H1 (cell line): ENCODE measurements around the gene PDE4B. TPM values are rescaled to one million over a fixed set of nuclear protein-coding genes. Genes with fewer than 3 reads are reported as not detected.

Experiments used
- CTCF ChIA-PET: fragments of 300-600 bp; sonication (Branson Sonifier 250); formaldehyde crosslinking; loops from one replicate; lab custom pipeline; 2021; ENCODE audit not compliant: partially characterized antibody; lab: Charles Lee
- POLR2A ChIA-PET: fragments of 300-600 bp; sonication (Branson Sonifier 250); formaldehyde crosslinking; loops from one replicate; lab custom pipeline; 2021; ENCODE audit warnings: inconsistent platforms; ENCODE audit not compliant: partially characterized antibody; lab: Charles Lee
- DNase-seq, 2 experiments: peaks; one replicate each; pipeline versions ENCODE4 v3.0.0 to v3.0.0-alpha.2; 2010 to 2022; ENCODE audit warnings: low spot score in 2 of 2, low read depth in 1 of 2, mixed read lengths in 1 of 2
- FAIRE-seq: peaks from 2 replicates; lab custom pipeline; 2011; peaks lifted over from hg19 to GRCh38; lab: Jason Lieb, UNC
- H2AFZ ChIP-seq: 2 replicates; pipeline ENCODE4 v1.8.1; 2012; ENCODE audit warnings: low read length, inconsistent platforms
- H2AK5ac ChIP-seq: 2 replicates; pipeline ENCODE4 v1.6.1; 2013; ENCODE audit warnings: low read depth, low read length
- H2BK120ac ChIP-seq: replicated peaks from 2 replicates; pipeline ENCODE3; 2013; ENCODE audit warnings: low read depth, low read length, inconsistent platforms
- H2BK12ac ChIP-seq: 2 replicates; pipeline ENCODE4 v1.6.1; 2013; ENCODE audit warnings: low read depth, low read length
- H2BK15ac ChIP-seq: 2 replicates; pipeline ENCODE4 v1.6.1; 2013; ENCODE audit warnings: low read length
- H2BK20ac ChIP-seq: 2 replicates; pipeline ENCODE4 v1.6.1; 2013; ENCODE audit warnings: low read length
- H2BK5ac ChIP-seq: 2 replicates; pipeline ENCODE4 v1.6.1; 2013; ENCODE audit warnings: low read depth, low read length
- H3K14ac ChIP-seq: 2 replicates; pipeline ENCODE4 v1.6.1; 2013; ENCODE audit warnings: inconsistent platforms; ENCODE audit not compliant: insufficient read length
- H3K18ac ChIP-seq: 2 replicates; pipeline ENCODE4 v1.6.1; 2013; ENCODE audit warnings: low read length; ENCODE audit errors: extremely low read depth
- H3K23ac ChIP-seq: 2 replicates; pipeline ENCODE4 v1.6.1; 2013; ENCODE audit warnings: inconsistent platforms; ENCODE audit not compliant: insufficient read length
- H3K23me2 ChIP-seq: 2 replicates; pipeline ENCODE4 v1.6.1; 2013; ENCODE audit warnings: low read depth, low read length
- H3K27ac ChIP-seq: 2 replicates; pipeline ENCODE4 v1.6.1; 2011; ENCODE audit warnings: low read depth, low read length, inconsistent platforms
- H3K27me3 ChIP-seq, 4 experiments: replicated peaks in 1 of 4; 1 replicate in 1 of 4; 2 replicates in 3 of 4; pipeline versions ENCODE4 v1.6.1 to v1.8.1; 2011 to 2013; ENCODE audit warnings: low read length in 3 of 4, mild to moderate bottlenecking in 3 of 4, inconsistent platforms in 2 of 4, mixed read lengths in 2 of 4, moderate library complexity in 1 of 4; ENCODE audit not compliant: control insufficient read depth in 3 of 4, insufficient read depth in 3 of 4; ENCODE audit errors: extremely low read depth in 1 of 4
- H3K36me3 ChIP-seq, 4 experiments: 2 replicates each; pipeline versions ENCODE4 v1.6.1 to v1.8.1; 2011 to 2013; ENCODE audit warnings: mild to moderate bottlenecking in 4 of 4, low read length in 3 of 4, moderate library complexity in 2 of 4, control low read depth in 1 of 4, inconsistent platforms in 1 of 4; ENCODE audit not compliant: insufficient read depth in 4 of 4, control insufficient read depth in 2 of 4
- H3K4ac ChIP-seq: replicated peaks from 2 replicates; pipeline ENCODE3; 2013; ENCODE audit warnings: low read length, low read depth, mixed read lengths, inconsistent platforms; ENCODE audit not compliant: insufficient read length
- H3K4me1 ChIP-seq, 4 experiments: replicated peaks in 1 of 4; 1 replicate in 1 of 4; 2 replicates in 3 of 4; pipeline versions ENCODE4 v1.6.1 to v1.8.1; 2011 to 2013; ENCODE audit warnings: low read length in 3 of 4, inconsistent platforms in 2 of 4, mixed read lengths in 1 of 4; ENCODE audit not compliant: insufficient read depth in 4 of 4, control insufficient read depth in 3 of 4
- H3K4me2 ChIP-seq, 2 experiments: 2 replicates each; pipeline versions ENCODE4 v1.6.1 to v1.8.1; 2011 to 2013; ENCODE audit warnings: low read depth in 2 of 2, low read length in 2 of 2, control low read depth in 1 of 2, inconsistent platforms in 1 of 2, mild to moderate bottlenecking in 1 of 2; ENCODE audit not compliant: insufficient read depth in 1 of 2
- H3K4me3 ChIP-seq, 4 experiments: fragments of 200-600, 300-600 bp in 1 of 4; sonication (generic), shearing (Covaris generic), sonication (Bioruptor Twin) in 1 of 4; 2 replicates each; pipeline versions ENCODE4 v1.5.1 to v1.8.1; 2011 to 2016; ENCODE audit warnings: low read length in 4 of 4, low read depth in 3 of 4, control low read depth in 2 of 4, inconsistent platforms in 2 of 4, mild to moderate bottlenecking in 2 of 4, mixed read lengths in 1 of 4, moderate library complexity in 1 of 4; ENCODE audit not compliant: insufficient read depth in 2 of 4; ENCODE audit errors: extremely low read depth in 1 of 4
- H3K56ac ChIP-seq: replicated peaks from 2 replicates; pipeline ENCODE3; 2013; ENCODE audit warnings: low read depth, mild to moderate bottlenecking, mixed read lengths, low read length, inconsistent platforms; ENCODE audit not compliant: insufficient read length
- H3K79me1 ChIP-seq: 2 replicates; pipeline ENCODE4 v1.6.1; 2013; ENCODE audit warnings: low read depth, low read length, control low read depth
- H3K79me2 ChIP-seq, 2 experiments: 2 replicates each; pipeline versions ENCODE4 v1.6.1 to v1.8.1; 2012 to 2013; ENCODE audit warnings: low read length in 2 of 2, mild to moderate bottlenecking in 2 of 2, inconsistent platforms in 1 of 2; ENCODE audit not compliant: insufficient read depth in 2 of 2, control insufficient read depth in 1 of 2
- H3K9ac ChIP-seq, 4 experiments: replicated peaks in 1 of 4; 1 replicate in 1 of 4; 2 replicates in 3 of 4; pipeline versions ENCODE4 v1.6.1 to v1.8.1; 2011 to 2013; ENCODE audit warnings: low read depth in 3 of 4, low read length in 3 of 4, control low read depth in 2 of 4, mild to moderate bottlenecking in 2 of 4, moderate library complexity in 2 of 4, inconsistent platforms in 1 of 4; ENCODE audit errors: extremely low read depth in 1 of 4
- H3K9me3 ChIP-seq, 2 experiments: 2 replicates each; pipeline versions ENCODE4 v1.6.1 to v1.8.1; 2012 to 2013; ENCODE audit warnings: mild to moderate bottlenecking in 2 of 2, moderate library complexity in 2 of 2, control low read depth in 1 of 2, inconsistent platforms in 1 of 2, low read depth in 1 of 2, low read length in 1 of 2, mixed read lengths in 1 of 2; ENCODE audit not compliant: insufficient read depth in 2 of 2
- H4K20me1 ChIP-seq, 2 experiments: replicated peaks in 1 of 2; 2 replicates each; pipeline versions ENCODE3 to v1.8.1; 2011 to 2013; ENCODE audit warnings: inconsistent platforms in 2 of 2, low read length in 2 of 2, mild to moderate bottlenecking in 1 of 2; ENCODE audit not compliant: insufficient read depth in 2 of 2, control insufficient read depth in 1 of 2
- H4K5ac ChIP-seq: 2 replicates; pipeline ENCODE4 v1.6.1; 2013; ENCODE audit warnings: low read length, low read depth, mixed read lengths, inconsistent platforms; ENCODE audit not compliant: insufficient read length
- H4K8ac ChIP-seq: 2 replicates; pipeline ENCODE4 v1.8.0; 2013; ENCODE audit warnings: mild to moderate bottlenecking, moderate library complexity, low read length, inconsistent platforms; ENCODE audit not compliant: insufficient read depth; ENCODE audit errors: extremely low read depth
- H4K91ac ChIP-seq: replicated peaks from 2 replicates; pipeline ENCODE3; 2013; ENCODE audit warnings: low read length, mixed read lengths, inconsistent platforms; ENCODE audit not compliant: insufficient read length
- CEBPB ChIP-seq: IDR thresholded peaks from 2 replicates; pipeline ENCODE4 v1.6.1; 2012; ENCODE audit warnings: low read depth, low read length
- FOSL1 ChIP-seq: IDR thresholded peaks from 2 replicates; pipeline ENCODE4 v1.6.1; 2011; ENCODE audit warnings: mild to moderate bottlenecking, low read depth, low read length, moderate library complexity; ENCODE audit not compliant: insufficient read depth
- HDAC2 ChIP-seq, 2 experiments: fragments of 300-600 bp in 1 of 2; sonication (generic) in 1 of 2; IDR thresholded peaks; 2 replicates each; pipeline ENCODE4 v1.6.1; 2011 to 2012; ENCODE audit warnings: low read depth in 2 of 2, low read length in 2 of 2, mild to moderate bottlenecking in 2 of 2, moderate library complexity in 2 of 2, borderline replicate concordance in 1 of 2, inconsistent platforms in 1 of 2
- HDAC6 ChIP-seq: IDR thresholded peaks from one replicate; pipeline ENCODE4 v1.7.1; 2012; ENCODE audit warnings: low read depth, mild to moderate bottlenecking, inconsistent platforms, low read length, moderate library complexity
- NRF1 ChIP-seq: IDR thresholded peaks from 2 replicates; pipeline ENCODE4 v1.6.1; 2011; ENCODE audit warnings: mild to moderate bottlenecking, low read depth, low read length, improper control_type of control experiment
- PHF8 ChIP-seq: fragments of 200-600 bp; sonication (generic); conservative IDR thresholded peaks from 2 replicates; pipeline ENCODE4 v1.7.1; 2012; ENCODE audit warnings: low read depth, mild to moderate bottlenecking, inconsistent platforms, low read length, moderate library complexity
- POLR2AphosphoS5 ChIP-seq: IDR thresholded peaks from 2 replicates; pipeline ENCODE4 v1.6.1; 2011; ENCODE audit warnings: low read depth, low read length
- POU5F1 ChIP-seq: IDR thresholded peaks from 2 replicates; pipeline ENCODE4 v1.6.1; 2011; ENCODE audit warnings: low read depth, mild to moderate bottlenecking, low read length, moderate library complexity
- SIX5 ChIP-seq: IDR thresholded peaks from 2 replicates; pipeline ENCODE4 v1.6.1; 2011; ENCODE audit warnings: mild to moderate bottlenecking, low read depth, low read length
- TAF1 ChIP-seq: IDR thresholded peaks from 2 replicates; pipeline ENCODE4 v1.6.1; 2011; ENCODE audit warnings: mild to moderate bottlenecking, low read depth, low read length
- TCF12 ChIP-seq: IDR thresholded peaks from 2 replicates; pipeline ENCODE4 v1.6.1; 2011; ENCODE audit warnings: low read depth, mild to moderate bottlenecking, low read length
- WGBS, 2 experiments: shearing (Covaris generic) in 1 of 2; methylation state at CpG; one replicate each; pipeline versions ENCODE4 v1.1.6 to v1.1.7; 2013 to 2015; ENCODE audit warnings: low lambda C conversion rate in 2 of 2, mixed read lengths in 2 of 2, inconsistent platforms in 1 of 2, low coverage in 1 of 2, missing lambda C conversion rate in 1 of 2; ENCODE audit not compliant: insufficient replicate concordance in 2 of 2, insufficient coverage in 1 of 2, insufficient read length in 1 of 2; ENCODE audit errors: extremely low coverage in 1 of 2, missing lambda C conversion rate in 1 of 2; 5-methylcytosine and 5-hydroxymethylcytosine counted together
- polyA plus RNA-seq, 7 experiments: library from polyadenylated mRNA; depleted of rRNA in 3 of 7; stranded (reverse) in 5 of 7; unstranded in 2 of 7; fragments of >200 nt in 5 of 7; fragments of 200-250 nt in 2 of 7; gene quantifications; 1 replicate in 5 of 7; 2 replicates in 1 of 7; 4 replicates in 1 of 7; pipeline versions ENCODE4 v1.2.1 to v1.2.3, GENCODE V29; 2011 to 2013; ENCODE audit warnings: missing spikeins in 2 of 7, mixed read lengths in 2 of 7
- total RNA-seq: library from RNA; stranded (reverse); fragmentation: NEBNext Ultra II Directional; extraction: Animal tissue kit (Norgen Biotek cat#: 25700); gene quantifications from 2 replicates; pipeline ENCODE4 v1.2.1, GENCODE V29; 2021
- TF ChIP-seq, protein P1 (sequence below): IDR thresholded peaks from 2 replicates; pipeline ENCODE4 v1.6.1; 2012; ENCODE audit warnings: low read length, inconsistent platforms
- TF ChIP-seq, protein P2 (sequence below): IDR thresholded peaks from 2 replicates; pipeline ENCODE4 v1.6.1; 2011; ENCODE audit warnings: low read depth, mild to moderate bottlenecking, low read length; ENCODE audit not compliant: insufficient read depth

PDE4B gene
- total and polyA plus RNA-seq, 2 of the 8 experiments (the other 6 are each of a cell fraction or from before 2014, with no cell fraction given), result 5.0 to 15.1 TPM

DNA sequence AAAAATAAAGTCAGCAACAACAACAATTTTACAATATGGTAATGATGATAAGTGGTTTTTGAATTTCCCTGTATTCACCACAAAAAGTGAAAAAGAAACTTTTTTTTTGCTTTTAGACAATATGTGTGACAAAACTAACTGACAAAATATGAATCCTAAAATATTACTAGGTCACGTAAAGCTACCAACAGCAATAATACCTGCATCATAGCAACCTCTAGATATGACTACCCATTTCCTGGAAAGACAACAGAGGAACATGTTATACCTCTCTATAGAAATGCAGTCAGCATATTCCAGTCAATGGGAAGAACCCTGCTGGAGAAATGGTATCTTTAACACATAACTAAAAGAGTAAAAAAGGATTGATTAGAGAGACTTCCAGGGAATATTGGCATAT, 73.7 kb downstream of the PDE4B start:
- Histone ChIP-seq H3K56ac (no peak overlapping the region), H4K91ac (no peak overlapping the region), H2BK15ac (no peak overlapping the region), H3K27me3 (no peaks in the 10 kb centered on the region), H3K79me2 (no peaks in the 10 kb centered on the region), H3K9ac (no peak overlapping the region), H4K8ac (no peak overlapping the region), H3K18ac (no peak overlapping the region), H2BK120ac (no peak overlapping the region), H2AK5ac (no peak overlapping the region), H3K79me1 (no peaks in the 10 kb centered on the region), H3K14ac (no peak overlapping the region), H4K5ac (no peak overlapping the region), H4K20me1 (no peaks in the 10 kb centered on the region), H3K4me1 (no peaks in the 10 kb centered on the region), H2BK20ac (no peak overlapping the region), H2AFZ (no peak overlapping the region), H2BK12ac (no peak overlapping the region), H3K36me3 (no peaks in the 10 kb centered on the region), H2BK5ac (no peak overlapping the region), H3K23me2 (no peaks in the 10 kb centered on the region), H3K4ac (no peak overlapping the region), H3K27ac (no peak overlapping the region), H3K9me3 (no peaks in the 10 kb centered on the region), H3K4me3 (no peak overlapping the region), H3K4me2 (no peak overlapping the region), H3K23ac (no peak overlapping the region)
- ChIA-PET POLR2A (no interaction called here), CTCF (interaction anchor here (1.3 kb wide), 1 partner anchor 21 kb away, joined by 3 read pairs; no protein-coding TSS in a partner anchor)
- DNase-seq (no peak), FAIRE-seq (no peak)
- WGBS, 2 experiments, result 96% methylated on average over 1 of the region's 1 CpG; no CpG with 5 or more reads in 1 of the 2 experiments
- TF ChIP-seq PHF8 (no peak), HDAC2 (IDR thresholded peaks at IDR 0.05; ENCODE audit: borderline replicate concordance in 1 of 2, low read depth in 2 of 2, low read length in 2 of 2) (no peak), CEBPB (no peak), TAF1 (no peak), TCF12 (no peak), FOSL1 (no peak), HDAC6 (no peak), POLR2AphosphoS5 (no peak), SIX5 (no peak), NRF1 (no peak), POU5F1 (no peak)
- TF ChIP-seq, protein P1, sequence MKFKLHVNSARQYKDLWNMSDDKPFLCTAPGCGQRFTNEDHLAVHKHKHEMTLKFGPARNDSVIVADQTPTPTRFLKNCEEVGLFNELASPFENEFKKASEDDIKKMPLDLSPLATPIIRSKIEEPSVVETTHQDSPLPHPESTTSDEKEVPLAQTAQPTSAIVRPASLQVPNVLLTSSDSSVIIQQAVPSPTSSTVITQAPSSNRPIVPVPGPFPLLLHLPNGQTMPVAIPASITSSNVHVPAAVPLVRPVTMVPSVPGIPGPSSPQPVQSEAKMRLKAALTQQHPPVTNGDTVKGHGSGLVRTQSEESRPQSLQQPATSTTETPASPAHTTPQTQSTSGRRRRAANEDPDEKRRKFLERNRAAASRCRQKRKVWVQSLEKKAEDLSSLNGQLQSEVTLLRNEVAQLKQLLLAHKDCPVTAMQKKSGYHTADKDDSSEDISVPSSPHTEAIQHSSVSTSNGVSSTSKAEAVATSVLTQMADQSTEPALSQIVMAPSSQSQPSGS, result no peak
- TF ChIP-seq, protein P2, sequence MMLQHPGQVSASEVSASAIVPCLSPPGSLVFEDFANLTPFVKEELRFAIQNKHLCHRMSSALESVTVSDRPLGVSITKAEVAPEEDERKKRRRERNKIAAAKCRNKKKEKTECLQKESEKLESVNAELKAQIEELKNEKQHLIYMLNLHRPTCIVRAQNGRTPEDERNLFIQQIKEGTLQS, result no peak
